K562 (cell line): ENCODE results near the gene IL26. TPM values are rescaled to one million over a fixed set of nuclear protein-coding genes. Genes with fewer than 3 reads are reported as not detected.

Experiments used
- ATAC-seq: fragments of 200-7000 bp; cut with Tn5 transposase; 3 replicates; pipeline ENCODE4 v1.9.1; 2020; ENCODE audit warnings: moderate library complexity
- BruUV-seq: library from RNA; stranded (reverse); fragments of 400-500 nt; replicated peaks from 2 replicates; lab custom pipeline; 2021; lab: Mats Ljungman, UMichigan
- CTCF ChIA-PET: fragments of 300-600 bp; formaldehyde crosslinking; extraction: SDS; loops from one replicate; lab custom pipeline; 2021; ENCODE audit warnings: low intra/inter-chr PET ratio; lab: Yijun Ruan, JAX
- POLR2A ChIA-PET: fragments of 300-600, 350-650 bp; sonication (Branson Sonifier 250); formaldehyde crosslinking; extraction: SDS; loops from one replicate; lab custom pipeline; 2021; ENCODE audit warnings: antibody characterized with exemption, inconsistent platforms; lab: Yijun Ruan, JAX
- DNase-seq, 4 experiments: peaks; one replicate each; pipeline versions ENCODE4 v3.0.0 to v3.0.0-alpha.2; 2011 to 2018; ENCODE audit warnings: low spot score in 3 of 4, mixed read lengths in 3 of 4; ENCODE audit errors: extremely low read depth in 1 of 4
- FAIRE-seq: peaks from 2 replicates; lab custom pipeline; 2011; peaks lifted over from hg19 to GRCh38; lab: Jason Lieb, UNC
- H2AFZ ChIP-seq: 2 replicates; pipeline ENCODE4 v1.6.0; 2011; ENCODE audit warnings: low read depth, low read length, control low read depth, inconsistent platforms
- H3K27ac ChIP-seq: fragments of 200-600 bp; 3 replicates; pipeline ENCODE4 v1.8.0; 2011; ENCODE audit warnings: low read depth, mild to moderate bottlenecking, control low read depth, inconsistent platforms, low read length, moderate library complexity, mixed read lengths; ENCODE audit errors: extremely low read depth
- H3K27me3 ChIP-seq, 2 experiments: fragments of 300-600 bp in 1 of 2; 2 replicates in 1 of 2; 3 replicates in 1 of 2; pipeline versions ENCODE4 v1.6.0 to v1.8.0; 2011; ENCODE audit warnings: inconsistent platforms in 2 of 2, low read length in 2 of 2, mild to moderate bottlenecking in 1 of 2, mixed read lengths in 1 of 2, moderate library complexity in 1 of 2; ENCODE audit not compliant: control insufficient read depth in 2 of 2, insufficient read depth in 2 of 2
- H3K36me3 ChIP-seq: fragments of 300-600 bp; 3 replicates; pipeline ENCODE4 v1.8.0; 2011; ENCODE audit warnings: mild to moderate bottlenecking, low read length, inconsistent platforms; ENCODE audit not compliant: control insufficient read depth, insufficient read depth
- H3K4me1 ChIP-seq, 2 experiments: fragments of 200-600 bp in 1 of 2; replicated peaks in 1 of 2; 2 replicates in 1 of 2; 3 replicates in 1 of 2; pipeline versions ENCODE4 v1.5.1 to v1.8.0; 2011; ENCODE audit warnings: inconsistent platforms in 2 of 2, low read length in 2 of 2, mild to moderate bottlenecking in 1 of 2, mixed read lengths in 1 of 2, moderate library complexity in 1 of 2; ENCODE audit not compliant: control insufficient read depth in 2 of 2, insufficient read depth in 2 of 2
- H3K4me2 ChIP-seq: 2 replicates; pipeline ENCODE4 v1.6.1; 2011; ENCODE audit warnings: low read length, control low read depth, inconsistent platforms, mixed read lengths; ENCODE audit not compliant: insufficient read depth
- H3K4me3 ChIP-seq: fragments of 200-600 bp; sonication (generic), shearing (Covaris generic); 2 replicates; pipeline ENCODE4 v1.5.1; 2016; ENCODE audit warnings: control low read depth, inconsistent platforms
- H3K79me2 ChIP-seq: fragments of 200-600 bp; 3 replicates; pipeline ENCODE4 v1.8.0; 2011; ENCODE audit warnings: low read length, inconsistent platforms; ENCODE audit not compliant: control insufficient read depth, insufficient read depth
- H3K9ac ChIP-seq, 2 experiments: 2 replicates each; pipeline versions ENCODE4 v1.6.0 to v1.6.1; 2011; ENCODE audit warnings: low read depth in 2 of 2, low read length in 2 of 2, control low read depth in 1 of 2, inconsistent platforms in 1 of 2, mild to moderate bottlenecking in 1 of 2, mixed read lengths in 1 of 2; ENCODE audit not compliant: insufficient read depth in 1 of 2
- H3K9me1 ChIP-seq: one replicate; pipeline ENCODE4 v1.6.0; 2011; ENCODE audit warnings: inconsistent platforms, mild to moderate bottlenecking, low read length, moderate library complexity; ENCODE audit not compliant: control insufficient read depth, insufficient read depth
- H3K9me3 ChIP-seq: replicated peaks from 2 replicates; pipeline ENCODE4 v1.5.1; 2011; ENCODE audit warnings: low read depth, low read length, inconsistent platforms; ENCODE audit not compliant: control insufficient read depth, insufficient read depth
- H4K20me1 ChIP-seq: replicated peaks from 2 replicates; pipeline ENCODE4 v1.6.1; 2011; ENCODE audit warnings: low read length, inconsistent platforms, mixed read lengths; ENCODE audit not compliant: control insufficient read depth, insufficient read depth
- CEBPB ChIP-seq: fragments of 450-650 bp; IDR thresholded peaks from 2 replicates; pipeline ENCODE4 v1.6.1; 2016; ENCODE audit warnings: missing genetic modification characterization, missing compliant biosample characterization
- CEBPG ChIP-seq, 3 experiments: fragments of 200-800 bp in 1 of 3; sonication (Bioruptor generic) in 1 of 3; sonication (generic) in 1 of 3; formaldehyde crosslinking in 1 of 3; IDR thresholded peaks in 2 of 3; conservative IDR thresholded peaks in 1 of 3; 2 replicates each; pipeline versions ENCODE4 v1.6.1 to v1.8.0; 2016 to 2022; ENCODE audit warnings: missing compliant biosample characterization in 2 of 3, missing genetic modification characterization in 2 of 3, mild to moderate bottlenecking in 1 of 3, missing genetic modification reagents in 1 of 3
- DMBX1 ChIP-seq: fragments of 250-450 bp; sonication (Bioruptor Pico); IDR thresholded peaks from 2 replicates; pipeline ENCODE4 v1.8.0; 2022; ENCODE audit warnings: inconsistent platforms, mild to moderate bottlenecking, moderate library complexity, borderline replicate concordance
- FOXA3 ChIP-seq, 2 experiments: fragments of 450-650 bp in 1 of 2; sonication (generic) in 1 of 2; formaldehyde crosslinking; IDR thresholded peaks in 1 of 2; conservative IDR thresholded peaks in 1 of 2; 2 replicates each; pipeline versions ENCODE4 v1.4.0 to v1.8.0; 2020 to 2022; ENCODE audit warnings: mild to moderate bottlenecking in 2 of 2, missing genetic modification reagents in 1 of 2
- FOXK1 ChIP-seq: sonication (generic); formaldehyde crosslinking; IDR thresholded peaks from 2 replicates; pipeline ENCODE4 v1.8.0; 2022; ENCODE audit warnings: missing genetic modification reagents, mild to moderate bottlenecking, borderline replicate concordance
- HNRNPUL1 ChIP-seq: fragments of 200-400 bp; formaldehyde crosslinking; IDR thresholded peaks from 2 replicates; pipeline ENCODE4 v1.6.1; 2017; ENCODE audit warnings: low read length
- MAFG ChIP-seq: fragments of 450-650 bp; conservative IDR thresholded peaks from 2 replicates; pipeline ENCODE4 v1.6.1; 2016; ENCODE audit warnings: missing genetic modification characterization, missing compliant biosample characterization
- NCOA2 ChIP-seq, 2 experiments: fragments of 450-650 bp; IDR thresholded peaks; 2 replicates each; pipeline ENCODE4 v1.6.1; 2018; ENCODE audit warnings: mild to moderate bottlenecking in 2 of 2, moderate library complexity in 1 of 2; ENCODE audit not compliant: partially characterized antibody in 2 of 2
- XRCC5 ChIP-seq: fragments of 200-400 bp; formaldehyde crosslinking; IDR thresholded peaks from 2 replicates; pipeline ENCODE4 v1.6.1; 2017; ENCODE audit warnings: low read depth, mild to moderate bottlenecking, low read length
- WGBS: fragments of 100-300 bp; shearing (Covaris generic); methylation state at CpG from one replicate; pipeline ENCODE4 v1.1.6; 2016; ENCODE audit warnings: low coverage, mixed read lengths; ENCODE audit not compliant: insufficient coverage; ENCODE audit errors: missing lambda C conversion rate; 5-methylcytosine and 5-hydroxymethylcytosine counted together
- in situ Hi-C: fragments of 300-500 bp; cut with MboI; formaldehyde crosslinking; loops from 4 replicates; pipeline ENCODE4 v1.15.0; 2018; ENCODE audit warnings: inconsistent platforms, mixed read lengths
- intact Hi-C: fragments of 100-400 bp; cut with micrococcal nuclease; formaldehyde crosslinking; loops from 2 replicates; pipeline ENCODE4 v1.14.2; 2022
- polyA plus RNA-seq, 8 experiments: library from polyadenylated mRNA; depleted of rRNA in 4 of 8; stranded (reverse) in 5 of 8; unstranded in 3 of 8; fragments of >200 nt; fragmentation: Nextera tagmentation in 2 of 8; fragmentation: Illumina TruSeq in 1 of 8; extraction: Ambion mirVana in 2 of 8; extraction: Trizol in 1 of 8; gene quantifications; 2 replicates each; pipeline versions ENCODE4 v1.2.1 to v1.2.3, GENCODE V29; 2011 to 2014; ENCODE audit warnings: inconsistent platforms in 1 of 8, missing spikeins in 1 of 8
- total RNA-seq, 7 experiments: library from RNA; depleted of rRNA in 6 of 7; stranded (reverse); fragments of >200 nt in 6 of 7; fragmentation: Illumina TruSeq in 2 of 7; extraction: Trizol in 2 of 7; gene quantifications; 2 replicates each; pipeline versions ENCODE4 v1.2.1 to v1.2.3, GENCODE V29; 2011 to 2021; ENCODE audit warnings: low replicate concordance in 1 of 7
- TF ChIP-seq, protein P1 (sequence below): fragments of 450-650 bp; formaldehyde crosslinking; IDR thresholded peaks from 2 replicates; pipeline ENCODE4 v1.4.0; 2020; ENCODE audit warnings: mild to moderate bottlenecking, moderate library complexity
- TF ChIP-seq, protein P2 (sequence below): sonication (generic); IDR thresholded peaks from 2 replicates; pipeline ENCODE4 v1.6.1; 2016
- TF ChIP-seq, protein P3 (sequence below): fragments of 250-450 bp; sonication (Bioruptor Pico); IDR thresholded peaks from 2 replicates; pipeline ENCODE4 v1.5.0; 2021

The IL26 gene
- total and polyA plus RNA-seq, 9 of the 15 experiments (the other 6 are each of a cell fraction or from before 2014, with no cell fraction given), result not detected

DNA sequence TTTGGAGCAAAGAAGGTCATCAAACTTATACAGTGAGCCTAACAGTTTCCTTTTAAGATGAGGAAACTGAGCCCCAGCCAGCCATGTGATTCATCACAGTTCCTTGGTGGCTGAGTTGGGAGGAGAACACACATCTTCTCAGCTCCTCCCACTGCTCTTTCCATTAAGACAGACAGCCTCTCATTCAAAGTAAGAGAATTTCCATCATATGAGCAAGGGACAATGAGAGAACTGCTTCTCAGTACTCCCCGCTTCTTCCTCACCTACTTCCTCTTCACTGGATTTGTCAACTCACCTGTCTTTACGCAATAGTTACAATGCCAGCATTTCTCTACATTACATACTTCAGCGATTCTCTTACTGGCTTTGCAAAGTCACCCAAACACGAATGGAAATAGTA is 68.2 kb downstream of the IL26 start:
- DNase-seq (no peak), ATAC-seq (no peak), FAIRE-seq (no peak)
- Histone ChIP-seq H3K4me2 (no peak overlapping the region), H4K20me1 (no peaks in the 10 kb centered on the region; the same call in 1 of the 2 replicates), H3K9ac (no peak overlapping the region), H3K9me1 (no peaks in the 10 kb centered on the region), H3K4me1 (no peaks in the 10 kb centered on the region), H3K27ac (no peak overlapping the region), H2AFZ (no peak overlapping the region), H3K4me3 (no peak overlapping the region), H3K36me3 (no peaks in the 10 kb centered on the region), H3K79me2 (no peaks in the 10 kb centered on the region), H3K27me3 (peaks cover 2 to 7% of the 10 kb centered on the region in 2 experiments; a peak in 2 of 5 replicates), H3K9me3 (no peaks in the 10 kb centered on the region)
- intact Hi-C loops, result loop anchor here (5.0 kb wide), 2 partner anchors 115 to 155 kb away; no protein-coding TSS in a partner anchor
- POLR2A ChIA-PET, result no interaction called here
- in situ Hi-C loops, result no loop called here
- BruUV-seq, result no TSS peak
- 0% methylated on average over 4 of the region's 4 CpGs for WGBS
- no peak for TF ChIP-seq HNRNPUL1
- no peak for TF ChIP-seq FOXA3 (CRISPR knock-in tag; conservative IDR thresholded peaks at IDR 0.05 in 1 of 2, IDR thresholded peaks at IDR 0.05 in 1 of 2)
- TF ChIP-seq XRCC5, result no peak
- no peak for TF ChIP-seq NCOA2 (IDR thresholded peaks at IDR 0.05; ENCODE audit: partially characterized antibody in 2 of 2)
- TF ChIP-seq, protein P1, sequence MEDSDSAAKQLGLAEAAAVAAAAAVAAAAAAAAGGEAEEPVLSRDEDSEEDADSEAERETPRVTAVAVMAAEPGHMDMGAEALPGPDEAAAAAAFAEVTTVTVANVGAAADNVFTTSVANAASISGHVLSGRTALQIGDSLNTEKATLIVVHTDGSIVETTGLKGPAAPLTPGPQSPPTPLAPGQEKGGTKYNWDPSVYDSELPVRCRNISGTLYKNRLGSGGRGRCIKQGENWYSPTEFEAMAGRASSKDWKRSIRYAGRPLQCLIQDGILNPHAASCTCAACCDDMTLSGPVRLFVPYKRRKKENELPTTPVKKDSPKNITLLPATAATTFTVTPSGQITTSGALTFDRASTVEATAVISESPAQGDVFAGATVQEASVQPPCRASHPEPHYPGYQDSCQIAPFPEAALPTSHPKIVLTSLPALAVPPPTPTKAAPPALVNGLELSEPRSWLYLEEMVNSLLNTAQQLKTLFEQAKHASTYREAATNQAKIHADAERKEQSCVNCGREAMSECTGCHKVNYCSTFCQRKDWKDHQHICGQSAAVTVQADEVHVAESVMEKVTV, result no peak
- TF ChIP-seq, protein P2, sequence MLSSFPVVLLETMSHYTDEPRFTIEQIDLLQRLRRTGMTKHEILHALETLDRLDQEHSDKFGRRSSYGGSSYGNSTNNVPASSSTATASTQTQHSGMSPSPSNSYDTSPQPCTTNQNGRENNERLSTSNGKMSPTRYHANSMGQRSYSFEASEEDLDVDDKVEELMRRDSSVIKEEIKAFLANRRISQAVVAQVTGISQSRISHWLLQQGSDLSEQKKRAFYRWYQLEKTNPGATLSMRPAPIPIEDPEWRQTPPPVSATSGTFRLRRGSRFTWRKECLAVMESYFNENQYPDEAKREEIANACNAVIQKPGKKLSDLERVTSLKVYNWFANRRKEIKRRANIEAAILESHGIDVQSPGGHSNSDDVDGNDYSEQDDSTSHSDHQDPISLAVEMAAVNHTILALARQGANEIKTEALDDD, result no peak
- no peak for TF ChIP-seq CEBPG (CRISPR knock-in tag; IDR thresholded peaks at IDR 0.05)
- TF ChIP-seq CEBPG (tag; conservative IDR thresholded peaks at IDR 0.05 in 1 of 2, IDR thresholded peaks at IDR 0.05 in 1 of 2), result peak in 1 of 2 experiments; percentile 45; a peak in 1 of 4 replicates
- peak; percentile 86 for TF ChIP-seq CEBPB (tag)
- no peak for TF ChIP-seq FOXK1 (CRISPR knock-in tag)
- 0 out of 2 replicates have a peak, but pooled peaks have one; percentile 13 for TF ChIP-seq MAFG (tag)
- TF ChIP-seq, protein P3, sequence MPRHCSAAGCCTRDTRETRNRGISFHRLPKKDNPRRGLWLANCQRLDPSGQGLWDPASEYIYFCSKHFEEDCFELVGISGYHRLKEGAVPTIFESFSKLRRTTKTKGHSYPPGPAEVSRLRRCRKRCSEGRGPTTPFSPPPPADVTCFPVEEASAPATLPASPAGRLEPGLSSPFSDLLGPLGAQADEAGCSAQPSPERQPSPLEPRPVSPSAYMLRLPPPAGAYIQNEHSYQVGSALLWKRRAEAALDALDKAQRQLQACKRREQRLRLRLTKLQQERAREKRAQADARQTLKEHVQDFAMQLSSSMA, result no peak
- TF ChIP-seq DMBX1 (CRISPR knock-in tag), result no peak
- CTCF ChIA-PET, result no interaction called here
